HEK293T (cell line): ENCODE data around the gene PSMD5.

Source experiments
- BHLHE40 ChIP-seq: fragments of 450-650 bp; IDR thresholded peaks from 2 replicates; pipeline ENCODE4 v1.6.1; 2016; ENCODE audit warnings: mild to moderate bottlenecking, moderate library complexity, borderline replicate concordance
- CTBP1 ChIP-seq: fragments of 450-650 bp; IDR thresholded peaks from 2 replicates; pipeline ENCODE4 v1.6.1; 2016; ENCODE audit warnings: borderline replicate concordance
- FOXM1 ChIP-seq: fragments of 450-650 bp; IDR thresholded peaks from 2 replicates; pipeline ENCODE4 v1.6.1; 2017; ENCODE audit warnings: mild to moderate bottlenecking, borderline replicate concordance
- HDGF ChIP-seq: fragments of 450-650 bp; IDR thresholded peaks from 2 replicates; pipeline ENCODE4 v1.6.1; 2017; ENCODE audit warnings: antibody characterized with exemption, borderline replicate concordance
- SP1 ChIP-seq: fragments of 450-650 bp; IDR thresholded peaks from 2 replicates; pipeline ENCODE4 v1.6.1; 2017
- SUZ12 ChIP-seq: fragments of 450-650 bp; IDR thresholded peaks from 2 replicates; pipeline ENCODE4 v1.6.1; 2016; ENCODE audit warnings: mild to moderate bottlenecking
- ZNF384 ChIP-seq: fragments of 450-650 bp; IDR thresholded peaks from 2 replicates; pipeline ENCODE4 v1.6.1; 2016

GRCh38 chr9:120853198-120853597, 10.5 kb upstream of the PSMD5 start:
- no peak for TF ChIP-seq CTBP1
- no peak for TF ChIP-seq SP1
- TF ChIP-seq BHLHE40, result no peak
- TF ChIP-seq FOXM1, result no peak
- no peak for TF ChIP-seq SUZ12
- TF ChIP-seq ZNF384, result no peak
- TF ChIP-seq HDGF, result no peak
